GM21526 (cell line): Measurements from ENCODE around the gene PLCH2.

ENCODE experiments used
- ATAC-seq: cut with Tn5 transposase; IDR thresholded peaks from one replicate; pipeline ENCODE4 v1.9.1; 2021; ENCODE audit warnings: moderate library complexity; ENCODE audit not compliant: unreplicated experiment, low FRiP score

Gene PLCH2

DNA sequence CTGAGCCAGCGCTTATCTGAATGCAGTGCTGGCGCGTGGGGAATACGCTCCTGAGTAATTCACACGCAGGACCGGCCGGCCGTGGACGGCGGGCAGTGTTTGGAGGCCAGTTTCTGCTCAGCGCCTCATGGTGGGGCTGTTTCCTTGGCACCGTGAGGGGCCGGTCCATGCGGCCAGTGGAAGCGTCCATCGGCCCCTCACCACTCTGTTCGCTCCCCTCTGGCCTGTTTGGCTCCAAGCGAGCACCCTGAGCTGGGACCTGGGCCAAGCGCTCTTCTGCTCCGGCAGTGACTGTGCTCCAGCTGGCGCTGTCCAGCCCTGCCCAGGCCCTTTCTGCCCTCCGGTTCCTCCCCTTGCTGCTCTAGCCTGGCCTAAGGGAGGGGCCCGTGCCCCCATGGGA, 16.3 kb upstream of the PLCH2 start:
- no peak for ATAC-seq

DNA sequence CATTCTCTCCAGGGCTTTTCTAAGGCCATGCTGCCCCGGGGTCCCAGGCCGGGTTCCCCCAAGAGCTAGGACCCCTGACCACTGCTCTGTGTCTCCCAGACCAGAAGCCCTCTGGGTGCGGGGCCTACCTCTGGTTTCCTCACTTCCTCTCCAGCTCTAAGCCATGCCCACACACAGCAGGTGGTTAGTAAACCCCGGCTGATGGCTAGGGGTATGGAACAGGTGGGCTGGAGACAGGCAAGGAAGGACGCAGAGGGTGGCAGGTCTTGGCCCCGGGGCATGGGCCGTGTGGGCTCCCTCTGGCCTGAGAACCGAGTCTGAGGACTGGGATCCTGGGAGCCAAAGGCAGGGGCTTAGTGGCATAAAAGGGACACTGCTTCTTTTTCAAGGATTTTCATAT, 15.9 kb upstream of the PLCH2 start:
- ATAC-seq, result no peak

DNA sequence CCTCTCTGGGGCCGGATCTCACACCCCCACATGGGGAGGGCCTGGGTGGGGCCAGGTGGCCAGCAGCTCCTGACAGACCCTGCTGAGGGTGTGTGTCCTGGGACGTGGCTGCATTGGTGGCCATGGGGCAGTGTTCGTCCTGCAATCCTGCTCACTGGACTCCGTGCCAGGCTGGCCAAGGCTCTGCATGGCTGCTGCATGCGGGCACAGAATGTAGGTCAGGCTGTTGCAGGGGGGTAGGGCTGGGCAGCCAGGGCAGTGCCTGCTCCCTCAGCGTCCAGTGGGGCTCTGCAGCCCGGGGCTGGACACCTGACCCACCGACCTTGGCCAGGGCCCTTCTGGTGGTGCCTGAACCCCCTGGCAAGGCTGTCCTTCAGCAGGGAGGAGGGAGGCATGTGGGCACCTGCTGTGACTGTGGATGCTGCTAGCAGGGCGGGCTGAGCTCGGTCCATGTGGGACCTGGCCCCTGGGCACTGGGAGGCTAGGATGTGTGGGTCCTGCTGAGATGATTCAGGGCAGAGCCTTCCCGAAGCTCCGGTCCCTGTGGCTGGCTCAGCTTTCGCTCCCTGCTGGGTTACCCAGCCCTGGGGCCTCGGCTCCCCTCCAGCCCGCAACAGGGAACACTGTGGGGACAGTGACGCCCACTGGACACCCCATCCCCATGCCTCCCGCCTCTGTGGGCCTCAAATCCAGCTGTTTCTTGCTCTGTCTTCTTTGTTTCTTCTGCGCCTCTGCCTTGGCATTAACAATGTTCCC, 14.9 kb upstream of the PLCH2 start:
- ATAC-seq, result no peak

DNA sequence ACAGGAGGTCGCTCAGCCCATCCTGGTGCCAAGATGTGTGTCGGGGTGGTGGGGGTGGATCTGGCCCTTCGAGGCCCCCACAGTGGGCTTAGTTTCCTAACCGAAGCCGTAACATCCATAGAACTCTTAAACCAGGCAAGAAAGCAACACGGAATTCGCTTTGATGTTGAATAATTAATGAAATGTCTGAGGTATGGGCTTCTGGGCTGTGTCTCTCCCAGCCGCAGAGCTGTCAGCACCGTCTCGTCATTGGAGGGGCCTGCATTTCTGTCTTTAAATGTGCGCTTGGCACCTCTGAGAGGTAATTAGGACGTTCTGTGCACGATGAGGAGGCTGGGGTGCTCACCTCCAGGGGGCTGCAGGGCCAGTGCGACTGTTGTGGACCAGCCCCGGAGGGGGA, 13.3 kb upstream of the PLCH2 start:
- ATAC-seq, result no peak

DNA sequence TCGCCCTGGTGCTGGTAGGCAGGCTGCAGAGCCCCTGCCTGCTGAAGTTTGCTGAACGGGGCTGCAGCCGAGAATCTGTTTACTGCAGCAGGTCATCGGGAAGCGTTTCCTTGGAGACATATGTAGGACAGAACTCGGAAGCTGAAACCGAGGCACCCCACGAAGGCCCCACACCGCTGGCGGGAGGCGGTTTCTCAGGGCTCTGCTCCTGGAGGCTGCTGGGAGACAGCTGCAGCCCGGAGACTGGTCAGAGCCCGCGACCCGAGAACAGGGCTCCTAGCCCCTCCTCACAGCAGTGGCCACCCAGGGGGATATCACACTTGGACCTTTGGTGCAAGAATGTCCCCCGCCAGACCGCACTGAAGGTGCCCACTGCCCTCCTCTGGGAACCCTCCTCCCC, 12.7 kb upstream of the PLCH2 start:
- ATAC-seq, result no peak

DNA sequence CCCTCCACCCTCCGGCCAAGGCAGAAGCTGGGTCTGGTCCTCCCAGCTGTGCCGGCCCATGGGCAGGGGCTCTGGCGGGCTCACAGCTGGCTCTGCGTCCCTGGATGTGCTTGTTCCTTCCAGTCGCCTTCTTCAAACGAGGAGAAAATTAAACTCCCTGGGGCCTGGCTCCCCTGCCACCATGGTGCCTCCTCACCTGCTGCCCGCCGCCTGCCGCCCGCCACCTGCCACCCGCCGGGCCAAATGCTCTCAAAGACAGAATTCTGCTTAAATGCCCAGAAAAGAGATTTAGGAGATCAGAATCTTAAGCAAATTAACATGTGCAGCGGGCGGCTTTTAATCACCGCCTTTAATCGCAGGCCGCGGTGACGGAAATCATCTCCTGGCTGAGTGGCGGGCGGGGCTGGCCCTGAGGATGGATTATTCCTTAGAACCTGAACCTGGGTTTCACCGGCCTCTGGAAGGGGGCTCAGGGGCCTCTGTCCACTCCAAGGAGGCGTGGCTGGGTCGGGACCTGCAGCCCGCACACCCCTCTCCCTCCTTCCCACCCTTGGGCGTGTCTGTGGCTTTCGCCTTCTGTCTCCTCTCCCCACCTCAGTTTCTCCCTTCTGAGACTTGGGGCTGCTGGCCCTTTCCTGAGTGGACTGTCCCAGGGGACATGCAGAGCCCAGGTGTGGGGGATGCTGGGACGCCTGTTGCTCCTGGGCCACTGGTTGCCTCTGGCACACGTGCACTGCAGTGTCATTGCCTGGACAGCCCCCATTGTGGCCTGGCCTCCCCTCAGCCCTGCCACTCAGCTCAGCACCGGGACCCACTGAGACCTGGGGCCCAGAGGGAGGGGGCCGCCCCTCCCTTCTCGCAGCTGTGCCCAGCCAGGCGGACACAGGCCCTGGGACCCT, 10.5 kb upstream of the PLCH2 start:
- no peak for ATAC-seq

DNA sequence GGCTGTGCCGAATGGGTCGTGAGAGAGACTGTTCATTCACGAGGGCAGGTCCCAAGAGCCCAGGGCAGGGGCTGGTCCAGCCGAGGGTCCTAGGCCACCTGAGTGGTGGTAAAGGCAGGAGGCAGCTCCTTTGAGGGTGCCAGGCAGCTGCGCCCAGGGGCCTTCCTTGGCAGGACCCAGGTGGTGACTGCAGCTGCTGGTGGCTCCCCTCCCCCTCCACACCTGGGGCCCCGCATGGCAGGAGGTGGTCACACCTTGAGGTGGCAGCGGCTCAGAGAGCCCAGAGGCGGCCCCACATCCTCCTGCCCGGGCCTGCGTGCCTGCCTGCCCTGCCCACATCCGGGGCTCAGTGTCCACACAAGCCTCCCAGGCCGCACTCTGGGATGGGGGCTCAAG, 9.8 kb upstream of the PLCH2 start:
- ATAC-seq, result no peak

DNA sequence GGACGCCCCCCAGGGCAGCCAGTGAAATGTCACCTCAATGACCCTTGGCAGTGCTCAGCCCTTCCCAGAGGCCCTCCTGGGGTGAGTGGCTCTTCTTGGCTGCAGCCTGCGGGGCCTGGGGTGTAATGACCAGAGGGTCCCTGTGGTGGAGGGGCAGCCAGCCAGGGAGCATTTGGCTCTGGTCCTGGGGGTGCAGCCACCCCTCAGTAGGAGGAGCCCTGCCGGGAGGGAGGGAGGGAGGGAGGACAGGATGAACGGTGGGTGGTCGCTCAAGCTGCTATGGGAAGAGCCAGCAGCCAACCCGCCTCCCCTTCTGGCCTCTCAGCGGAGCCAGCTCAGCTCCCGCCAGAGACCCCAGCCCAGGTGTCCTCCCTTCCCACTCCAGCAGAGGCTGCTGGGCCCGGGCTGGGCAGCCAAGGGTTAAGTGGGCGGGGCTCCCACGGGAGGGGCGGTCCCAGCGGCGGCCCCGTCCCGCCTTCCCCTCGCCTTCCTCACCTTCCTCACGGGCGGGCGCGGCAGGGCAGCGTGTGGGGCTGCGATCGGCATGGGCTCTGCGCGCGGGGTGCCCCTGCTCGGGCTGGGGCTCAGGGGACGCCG, 9.0 kb upstream of the PLCH2 start:
- ATAC-seq, result no peak

DNA sequence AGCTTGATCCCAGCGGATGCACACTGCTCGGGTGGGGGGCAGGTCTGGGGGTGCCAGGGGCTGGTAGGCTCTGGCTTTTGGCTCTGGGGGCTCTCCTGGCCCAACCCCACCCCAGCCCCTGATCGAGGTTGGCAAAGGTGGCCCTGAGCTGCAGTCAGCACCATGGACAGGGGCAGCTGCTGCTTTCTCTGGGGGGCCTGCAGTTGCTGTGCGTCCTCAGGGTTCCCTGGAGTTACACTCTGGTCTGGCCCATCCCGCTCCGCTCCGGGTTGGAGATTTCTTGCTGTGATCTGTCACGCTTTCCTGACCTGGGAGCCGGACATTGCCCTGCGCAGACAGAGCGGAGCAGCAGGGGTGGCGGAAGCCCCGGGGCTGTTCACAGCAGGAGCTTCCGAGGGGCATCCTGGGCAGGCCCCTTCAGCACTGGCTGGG, 8.0 kb upstream of the PLCH2 start:
- ATAC-seq, result no peak

DNA sequence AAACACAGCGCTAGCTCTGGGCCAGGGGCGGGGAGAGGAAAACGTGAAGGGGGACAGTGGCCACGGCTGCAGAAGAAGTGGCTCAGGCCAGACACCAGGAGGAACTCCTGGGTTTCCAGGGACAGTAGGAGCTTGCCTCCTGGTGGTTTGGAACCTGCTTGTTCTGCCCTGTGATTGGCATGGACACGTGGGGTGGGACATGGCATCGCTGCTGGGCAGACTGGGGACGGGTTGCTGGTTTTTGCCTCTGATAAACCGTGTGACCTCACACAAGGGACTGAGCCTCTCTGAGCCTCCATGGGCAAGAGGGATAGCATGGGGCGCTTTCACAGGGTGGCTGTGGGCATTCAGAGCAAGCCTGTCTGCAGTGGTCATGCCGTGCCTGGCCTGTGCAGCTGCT, 7.5 kb upstream of the PLCH2 start:
- no peak for ATAC-seq

DNA sequence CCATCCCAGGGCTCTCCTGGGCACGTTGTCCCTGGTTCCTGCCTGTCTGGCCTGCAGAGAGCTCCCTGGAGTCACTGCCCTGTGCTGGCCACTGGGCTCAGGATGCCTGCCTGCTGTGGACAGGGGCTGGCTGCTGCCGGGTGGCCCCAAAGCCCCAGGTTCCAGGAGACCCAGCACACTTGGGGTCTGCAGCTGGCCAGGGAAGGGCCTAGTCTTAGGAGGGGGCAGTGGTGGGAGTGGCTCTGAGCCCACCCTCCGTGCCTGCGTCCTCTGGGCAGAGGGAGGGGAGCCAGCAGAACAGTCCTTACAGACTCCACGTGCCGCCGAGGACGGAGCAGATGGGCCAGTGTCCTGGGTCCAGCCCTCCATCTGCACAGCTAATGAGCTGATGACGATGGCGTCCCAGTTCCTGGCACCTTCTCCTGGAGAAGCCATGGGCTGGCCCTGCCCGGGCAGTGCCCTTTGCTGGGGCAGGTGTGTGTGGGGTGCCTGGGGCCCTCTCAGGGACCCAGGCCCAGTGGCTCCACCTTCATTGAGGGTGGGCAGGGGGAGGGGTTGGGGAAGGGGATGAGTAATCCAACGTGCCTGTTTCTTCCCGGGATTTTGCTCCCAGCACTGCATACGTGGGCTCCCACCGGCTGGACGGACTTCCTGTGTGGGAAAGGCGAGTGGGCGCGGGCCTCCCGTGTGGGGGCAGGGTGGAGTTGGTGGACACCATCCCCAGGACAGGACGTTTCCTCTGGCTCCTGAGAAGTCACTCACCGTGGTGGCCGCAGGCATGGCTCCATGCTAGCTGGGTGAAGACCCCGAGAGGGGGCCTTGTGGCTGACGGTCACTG, 6.8 kb upstream of the PLCH2 start:
- ATAC-seq, result no peak

DNA sequence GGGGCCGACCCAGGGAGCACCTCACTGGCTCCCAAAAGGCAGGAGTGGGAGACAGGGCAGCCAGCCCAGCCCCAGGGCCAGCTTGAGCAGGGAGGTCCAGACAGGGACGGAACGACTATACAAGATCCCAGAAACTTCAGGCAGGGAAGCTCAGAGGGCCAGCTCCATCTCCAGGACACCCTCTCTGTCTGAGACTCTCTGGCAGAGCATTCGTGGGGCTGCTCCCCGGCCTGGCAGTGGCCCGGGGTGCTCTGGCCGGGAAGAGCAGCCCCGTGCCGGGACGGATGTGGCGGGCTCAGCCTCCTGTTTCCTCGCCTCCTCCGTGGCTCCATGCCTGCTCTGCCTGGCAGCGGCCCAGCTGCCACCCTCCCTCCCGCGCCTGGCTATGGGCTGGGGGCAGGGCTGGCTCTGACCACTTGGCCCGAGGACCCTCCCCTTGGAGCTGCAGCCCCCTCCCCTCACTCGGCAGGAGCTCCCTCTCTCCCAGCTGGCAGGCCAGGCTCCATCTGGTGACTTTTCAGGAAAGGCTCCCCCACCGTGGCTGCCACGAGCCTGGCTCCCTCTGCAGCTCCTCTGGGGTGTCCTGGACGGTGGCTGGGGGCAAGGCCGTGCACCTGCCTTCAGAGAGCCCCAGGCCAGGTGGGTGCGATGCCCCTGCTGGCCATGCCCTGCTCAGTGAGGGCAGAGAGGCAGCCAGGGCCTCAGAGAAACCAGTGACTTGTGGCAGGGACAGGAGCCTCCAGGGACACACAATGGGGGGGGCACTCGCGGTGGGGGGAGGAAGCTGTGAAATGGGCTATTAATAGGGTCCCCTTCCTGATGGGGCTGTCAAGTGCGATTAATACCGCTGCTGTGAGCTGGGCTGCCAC, 5.6 kb upstream of the PLCH2 start:
- ATAC-seq, result no peak

DNA sequence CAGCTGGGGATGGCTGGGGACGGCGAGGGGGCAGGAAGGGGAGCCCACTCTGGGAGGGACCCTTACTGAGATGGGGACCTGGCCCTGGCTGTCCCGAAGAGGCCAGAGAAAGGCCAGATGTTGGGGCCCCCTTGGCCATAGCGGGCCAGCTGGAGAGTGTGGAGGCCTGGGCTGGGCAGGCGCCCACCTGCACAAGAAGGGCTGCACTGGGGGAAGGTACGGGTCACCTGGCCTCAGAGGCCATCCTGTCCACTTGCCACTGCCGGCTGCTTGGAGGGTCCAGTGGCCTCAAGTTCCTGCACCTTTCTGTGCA, 5.0 kb upstream of the PLCH2 start:
- ATAC-seq, result no peak

DNA sequence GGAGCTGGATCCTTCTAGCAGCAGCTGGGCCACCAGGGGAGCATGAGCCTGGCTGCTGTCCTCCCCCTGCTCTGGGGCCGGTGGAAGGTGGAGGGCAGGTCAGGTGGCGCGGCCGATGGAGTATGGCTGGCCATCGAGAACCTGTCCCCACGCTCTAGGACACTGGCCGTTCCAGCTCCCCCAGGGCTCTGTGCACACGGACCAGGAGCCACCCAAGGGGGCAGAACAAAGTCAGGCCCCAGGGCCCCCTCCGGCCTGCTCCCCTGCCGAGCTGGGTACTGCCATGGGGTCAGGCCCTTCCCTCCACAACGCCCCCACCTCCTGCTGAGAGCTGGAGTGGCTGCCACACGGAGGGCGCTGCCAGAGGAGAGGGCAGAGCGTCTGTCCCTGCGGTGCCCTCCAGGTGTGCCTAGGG, 4.5 kb upstream of the PLCH2 start:
- ATAC-seq, result no peak

DNA sequence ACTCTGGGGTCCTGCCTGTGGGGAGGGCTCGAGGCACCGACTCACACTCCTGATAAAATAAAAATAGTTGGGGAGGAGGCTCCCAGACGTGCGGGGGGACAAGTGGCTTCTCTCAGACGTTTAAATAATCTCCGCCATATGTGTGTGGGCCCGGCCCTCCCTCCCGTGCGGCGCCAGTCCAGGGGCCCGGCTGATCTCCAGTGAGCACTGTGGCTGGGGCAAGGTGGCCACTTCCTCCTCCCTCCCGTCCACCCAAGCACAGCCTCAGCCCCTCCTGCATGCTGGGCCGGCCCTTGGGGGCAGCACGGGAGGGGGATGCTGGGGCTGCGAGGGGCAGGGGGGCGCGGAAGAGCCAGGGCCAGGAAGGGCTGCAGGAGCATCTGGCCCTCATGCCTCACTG, 4.0 kb upstream of the PLCH2 start:
- ATAC-seq, result no peak

DNA sequence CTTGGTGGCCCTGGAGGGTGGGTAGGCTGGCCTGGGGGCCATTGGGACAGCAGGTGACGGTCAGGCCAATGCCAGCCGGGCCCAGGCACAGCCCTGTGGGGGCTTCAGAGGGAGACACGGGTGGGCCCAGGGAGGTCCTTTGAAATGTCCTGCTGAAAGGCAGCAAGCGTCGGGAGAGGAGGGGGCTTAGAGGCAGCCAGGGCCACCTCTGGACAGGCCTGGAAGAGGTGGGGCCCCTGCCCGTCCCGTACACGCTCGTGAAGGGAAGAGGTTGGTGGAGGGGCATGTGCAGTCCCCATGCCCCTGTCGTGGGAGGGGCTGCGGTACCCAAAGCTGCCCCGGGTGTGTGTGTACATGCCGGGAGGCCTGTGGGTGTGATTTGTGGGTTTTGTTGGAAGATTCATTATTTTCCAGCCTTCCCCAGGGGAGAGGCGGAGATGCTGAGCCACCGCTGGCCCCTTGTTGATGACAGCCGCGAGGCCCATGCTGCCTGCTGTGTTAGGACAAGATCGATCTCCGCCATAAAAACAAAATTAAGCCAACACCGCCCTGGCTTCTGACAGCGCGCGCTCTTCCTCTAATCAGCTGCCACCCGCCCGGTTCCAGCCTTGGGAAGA, 3.4 kb upstream of the PLCH2 start:
- no peak for ATAC-seq

DNA sequence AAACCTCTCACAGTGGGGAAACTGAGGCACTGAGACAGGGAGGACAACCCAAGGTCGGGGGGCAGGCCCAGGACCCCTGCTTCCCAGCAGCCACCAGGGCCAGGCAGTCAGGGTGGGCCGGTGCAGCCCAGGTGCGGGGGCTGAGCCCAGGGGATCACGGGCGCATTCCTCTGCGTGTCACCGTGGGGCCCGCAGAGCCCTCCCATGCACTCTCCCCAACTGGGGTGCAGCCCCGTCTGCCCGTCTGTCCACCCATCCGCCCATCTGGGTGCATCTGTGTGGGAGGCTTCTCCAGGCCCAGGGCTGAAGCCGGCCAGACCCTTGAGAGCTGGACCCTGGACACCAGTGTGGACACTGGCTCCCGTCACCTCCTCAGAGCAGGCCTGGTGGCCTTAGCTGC, 2.9 kb upstream of the PLCH2 start:
- ATAC-seq, result no peak

DNA sequence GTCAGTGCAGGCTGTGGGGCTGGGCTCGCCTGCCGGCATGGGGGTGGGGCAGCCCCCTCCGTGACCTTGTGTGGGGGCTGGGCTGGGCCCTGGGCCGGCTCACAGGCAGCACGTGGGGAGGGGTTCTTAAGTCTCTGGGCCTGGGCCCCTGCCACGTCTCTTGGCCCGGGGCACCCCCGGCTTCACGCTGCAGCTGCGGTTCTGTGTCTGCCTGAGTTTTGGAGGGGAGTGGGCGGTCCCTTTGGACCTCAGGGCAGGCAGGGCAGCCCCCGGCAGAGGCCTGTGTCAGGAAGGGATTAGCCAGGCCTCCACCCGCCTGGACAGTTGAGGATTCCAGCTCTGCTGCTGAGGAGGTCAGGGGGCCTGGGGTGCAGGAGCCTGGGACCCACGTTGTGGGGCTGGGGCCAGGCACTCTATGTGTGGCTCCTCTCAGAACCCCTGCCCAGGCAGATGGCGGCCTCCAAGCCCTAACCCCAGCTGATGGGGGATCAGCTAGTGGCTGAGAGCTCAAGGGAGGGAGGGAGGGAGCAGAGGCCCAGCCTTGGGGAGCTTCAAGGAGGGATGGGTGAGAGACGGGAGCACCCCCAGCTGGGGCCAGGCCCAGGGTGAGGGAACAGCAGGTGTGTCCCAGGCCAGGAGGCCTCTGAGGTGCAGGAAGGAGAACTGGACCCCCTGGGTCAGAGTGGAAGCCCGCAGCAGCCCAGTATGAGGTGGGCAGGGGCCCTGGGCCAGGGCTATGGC, 1.8 kb upstream of the PLCH2 start:
- no peak for ATAC-seq

DNA sequence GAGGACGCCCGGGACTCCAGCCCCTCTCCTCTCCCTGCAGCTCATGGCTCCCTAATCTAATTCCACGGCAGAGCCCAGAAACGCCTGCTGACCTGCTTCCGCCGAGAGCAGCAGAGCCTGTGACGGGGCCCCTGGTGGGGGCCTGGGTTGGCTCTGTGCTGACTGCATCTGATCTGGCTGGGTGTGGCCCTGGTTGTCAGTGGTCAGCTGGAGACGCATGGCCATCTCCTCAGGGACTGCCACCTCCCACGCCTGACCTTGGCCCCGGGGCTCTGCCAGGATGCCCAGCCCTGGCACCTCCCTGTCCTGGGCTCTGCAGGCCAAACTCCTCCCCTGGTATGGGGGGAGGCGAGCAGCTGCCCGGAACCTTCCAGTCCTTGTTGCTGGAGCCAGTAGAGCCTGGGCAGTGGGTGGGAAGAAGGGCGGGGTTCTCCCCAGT, 1.1 kb upstream of the PLCH2 start:
- no peak for ATAC-seq
